Mesenchymal stem cell (in vitro differentiated cells and primary cell): Measurements from ENCODE around the gene PTPRN2.
"Not testable (repeated sequence)": the region's sequence is repeated elsewhere in the genome, so short reads cannot be mapped to it uniquely, and the experiment has no call there.

Experiments used
- DNase-seq: peaks from one replicate; pipeline ENCODE4 v3.0.0-alpha.2; 2013
- H2AFZ ChIP-seq: one replicate; pipeline ENCODE4 v1.6.1; 2013; ENCODE audit warnings: low read depth, mild to moderate bottlenecking, control low read depth, inconsistent platforms, low read length, moderate library complexity
- H2AK5ac ChIP-seq: 2 replicates; pipeline ENCODE4 v1.6.1; 2013; ENCODE audit warnings: low read length, moderate library complexity, mild to moderate bottlenecking, inconsistent platforms; ENCODE audit not compliant: severe bottlenecking
- H2BK120ac ChIP-seq: one replicate; pipeline ENCODE4 v1.6.1; 2013; ENCODE audit warnings: low read depth, mild to moderate bottlenecking, inconsistent platforms, low read length, moderate library complexity
- H2BK12ac ChIP-seq, 2 experiments: one replicate each; pipeline ENCODE4 v1.6.1; 2013; ENCODE audit warnings: inconsistent platforms in 2 of 2, low read length in 2 of 2, mild to moderate bottlenecking in 2 of 2, moderate library complexity in 2 of 2, control low read depth in 1 of 2
- H2BK15ac ChIP-seq: one replicate; pipeline ENCODE4 v1.6.1; 2013; ENCODE audit warnings: mild to moderate bottlenecking, low read depth, inconsistent platforms; ENCODE audit not compliant: poor library complexity, severe bottlenecking
- H2BK5ac ChIP-seq: 2 replicates; pipeline ENCODE4 v1.6.1; 2013; ENCODE audit warnings: low read depth, mild to moderate bottlenecking, low read length, control low read depth, inconsistent platforms; ENCODE audit not compliant: poor library complexity, severe bottlenecking
- H3K14ac ChIP-seq, 2 experiments: one replicate each; pipeline ENCODE4 v1.6.1; 2013; ENCODE audit warnings: inconsistent platforms in 2 of 2, low read length in 2 of 2, control low read depth in 1 of 2, mild to moderate bottlenecking in 1 of 2, moderate library complexity in 1 of 2
- H3K18ac ChIP-seq, 2 experiments: one replicate each; pipeline ENCODE4 v1.6.1; 2013; ENCODE audit warnings: inconsistent platforms in 2 of 2, low read length in 2 of 2, control low read depth in 1 of 2, low read depth in 1 of 2, mild to moderate bottlenecking in 1 of 2
- H3K23ac ChIP-seq, 2 experiments: one replicate each; pipeline ENCODE4 v1.6.1; 2013; ENCODE audit warnings: inconsistent platforms in 2 of 2, low read length in 2 of 2, mild to moderate bottlenecking in 2 of 2, moderate library complexity in 2 of 2, control low read depth in 1 of 2
- H3K27ac ChIP-seq: 2 replicates; pipeline ENCODE4 v1.5.1; 2013; ENCODE audit warnings: mild to moderate bottlenecking, moderate library complexity, low read length, control low read depth, inconsistent platforms; ENCODE audit not compliant: poor library complexity, severe bottlenecking
- H3K27me3 ChIP-seq, 2 experiments: 2 replicates each; pipeline versions ENCODE4 v1.6.1 to v1.7.0; 2013; ENCODE audit warnings: low read length in 2 of 2, mild to moderate bottlenecking in 2 of 2, moderate library complexity in 2 of 2, control low read depth in 1 of 2, inconsistent platforms in 1 of 2; ENCODE audit not compliant: control insufficient read depth in 1 of 2, insufficient read depth in 1 of 2
- H3K36me3 ChIP-seq, 2 experiments: 2 replicates each; pipeline versions ENCODE4 v1.6.1 to v1.7.0; 2013; ENCODE audit warnings: low read length in 2 of 2, control low read depth in 1 of 2, inconsistent platforms in 1 of 2, low read depth in 1 of 2, mild to moderate bottlenecking in 1 of 2; ENCODE audit not compliant: insufficient read depth in 2 of 2, control insufficient read depth in 1 of 2
- H3K4ac ChIP-seq, 2 experiments: one replicate each; pipeline ENCODE4 v1.6.1; 2013; ENCODE audit warnings: inconsistent platforms in 2 of 2, low read length in 2 of 2, mild to moderate bottlenecking in 2 of 2, moderate library complexity in 2 of 2, control low read depth in 1 of 2, low read depth in 1 of 2
- H3K4me1 ChIP-seq: 2 replicates; pipeline ENCODE4 v1.6.1; 2013; ENCODE audit warnings: low read depth, low read length, control low read depth; ENCODE audit not compliant: control insufficient read depth, insufficient read depth
- H3K4me2 ChIP-seq: 2 replicates; pipeline ENCODE4 v1.6.1; 2013; ENCODE audit warnings: low read length, mild to moderate bottlenecking, inconsistent platforms; ENCODE audit not compliant: poor library complexity, severe bottlenecking
- H3K4me3 ChIP-seq, 2 experiments: 2 replicates each; pipeline versions ENCODE4 v1.5.1 to v1.7.0; 2013; ENCODE audit warnings: low read length in 2 of 2, mild to moderate bottlenecking in 2 of 2, control low read depth in 1 of 2, low read depth in 1 of 2; ENCODE audit not compliant: insufficient read depth in 1 of 2
- H3K79me1 ChIP-seq: replicated peaks from 2 replicates; pipeline ENCODE4 v1.6.1; 2013; ENCODE audit warnings: mild to moderate bottlenecking, control low read depth, low read length, inconsistent platforms; ENCODE audit not compliant: poor library complexity, severe bottlenecking
- H3K9ac ChIP-seq: 2 replicates; pipeline ENCODE4 v1.7.0; 2013; ENCODE audit warnings: mild to moderate bottlenecking, low read length, moderate library complexity
- H3K9me3 ChIP-seq: 2 replicates; pipeline ENCODE4 v1.7.0; 2013; ENCODE audit warnings: mild to moderate bottlenecking, low read length; ENCODE audit not compliant: control insufficient read depth
- H4K8ac ChIP-seq: one replicate; pipeline ENCODE4 v1.6.1; 2013; ENCODE audit warnings: inconsistent platforms, mild to moderate bottlenecking, low read length, moderate library complexity
- H4K91ac ChIP-seq: one replicate; pipeline ENCODE4 v1.6.1; 2013; ENCODE audit warnings: mild to moderate bottlenecking, low read length, inconsistent platforms
- WGBS: methylation state at CpG from one replicate; pipeline ENCODE4 v1.1.7; 2013; ENCODE audit warnings: mixed read lengths; 5-methylcytosine and 5-hydroxymethylcytosine counted together

PTPRN2 gene

GRCh38 chr7:157895520-157896375, 691.9 kb downstream of the PTPRN2 start:
- WGBS: 74% methylated on average over 19 of the region's 19 CpGs
- DNase-seq: no peak
- Histone ChIP-seq H3K4me3 (no peak overlapping the region), H2BK15ac (no peak overlapping the region), H2BK120ac (no peak overlapping the region), H2AK5ac (no peak overlapping the region), H3K14ac (no peak overlapping the region), H3K79me1 (no peaks in the 10 kb centered on the region), H2BK5ac (no peak overlapping the region), H3K18ac (no peak overlapping the region), H3K9me3 (no peaks in the 10 kb centered on the region), H3K36me3 (no peaks in the 10 kb centered on the region), H2BK12ac (no peak overlapping the region), H3K4ac (no peak overlapping the region), H3K27ac (no peak overlapping the region), H4K91ac (no peak overlapping the region), H4K8ac (no peak overlapping the region), H3K23ac (no peak overlapping the region), H3K27me3 (no peaks in the 10 kb centered on the region), H3K4me1 (no peaks in the 10 kb centered on the region), H3K4me2 (no peak overlapping the region), H2AFZ (no peak overlapping the region), H3K9ac (no peak overlapping the region)

- H3K4me1 ChIP-seq, H3K9me3 ChIP-seq, H3K23ac ChIP-seq, H3K79me1 ChIP-seq, H3K4me3 ChIP-seq, H2AFZ ChIP-seq, H3K27me3 ChIP-seq, H3K4me2 ChIP-seq, H4K91ac ChIP-seq, H3K4ac ChIP-seq, H4K8ac ChIP-seq, H3K36me3 ChIP-seq, H2BK120ac ChIP-seq, H3K18ac ChIP-seq, H3K9ac ChIP-seq, H3K27ac ChIP-seq, H2BK12ac ChIP-seq, H3K14ac ChIP-seq, H2BK5ac ChIP-seq, DNase-seq, H2BK15ac ChIP-seq, H2AK5ac ChIP-seq: not testable (repeated sequence)
- 15% methylated on average over 10 of the region's 12 CpGs for WGBS
Measured at GRCh38 chr7:157895098-157895497, 692.5 kb downstream of the PTPRN2 start.

DNA sequence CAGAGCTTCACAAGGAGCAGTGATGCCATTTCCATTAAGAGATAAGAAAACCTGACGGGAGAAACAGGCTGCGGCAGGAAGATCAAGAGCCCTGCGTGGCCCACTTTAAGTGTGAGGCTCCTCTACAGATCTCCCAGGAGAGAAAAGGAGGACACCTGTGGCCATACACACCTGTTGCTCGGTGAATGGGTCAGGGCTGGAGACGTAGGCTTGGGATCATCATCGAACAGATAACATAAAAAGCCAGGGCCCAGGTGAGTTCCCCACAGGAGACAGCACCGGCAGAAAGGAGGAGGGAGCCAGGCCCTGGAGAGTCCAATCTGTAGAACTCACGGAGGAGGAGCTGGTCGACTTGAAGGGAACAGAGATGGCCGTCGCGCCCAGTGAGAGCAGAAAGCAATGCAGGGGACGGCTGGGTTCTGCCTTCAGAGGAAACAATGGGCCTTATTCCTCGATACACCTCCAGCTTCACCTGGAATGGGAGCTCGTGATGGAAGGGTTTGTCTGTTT, 694.0 kb downstream of the PTPRN2 start:
- whole genome bisulfite sequencing: 79% methylated on average over 15 of the region's 15 CpGs
- Histone ChIP-seq H2BK5ac (no peak overlapping the region), H2BK120ac (no peak overlapping the region), H4K91ac (no peak overlapping the region), H2BK15ac (no peak overlapping the region), H3K4me1 (no peaks in the 10 kb centered on the region), H2AFZ (no peak overlapping the region), H3K9me3 (no peaks in the 10 kb centered on the region), H4K8ac (no peak overlapping the region), H3K23ac (no peak overlapping the region), H3K9ac (no peak overlapping the region), H3K4me3 (no peak overlapping the region), H3K79me1 (no peaks in the 10 kb centered on the region), H3K27me3 (no peaks in the 10 kb centered on the region), H3K18ac (no peak overlapping the region), H3K36me3 (no peaks in the 10 kb centered on the region), H3K27ac (no peak overlapping the region), H3K4me2 (no peak overlapping the region), H3K14ac (no peak overlapping the region), H2BK12ac (no peak overlapping the region), H2AK5ac (no peak overlapping the region), H3K4ac (no peak overlapping the region)
- no peak for DNase-seq

GRCh38 chr7:157892751-157893523, 694.7 kb downstream of the PTPRN2 start:
- H3K27ac ChIP-seq: no peak overlapping the region
- no peak overlapping the region for H3K14ac ChIP-seq
- no peak overlapping the region for H2BK15ac ChIP-seq
- no peak overlapping the region for H2AFZ ChIP-seq
- H2AK5ac ChIP-seq: no peak overlapping the region
- H3K9me3 ChIP-seq: no peaks in the 10 kb centered on the region
- no peak overlapping the region for H3K18ac ChIP-seq
- H2BK120ac ChIP-seq: no peak overlapping the region
- H2BK5ac ChIP-seq: no peak overlapping the region
- no peak overlapping the region for H3K9ac ChIP-seq
- no peaks in the 10 kb centered on the region for H3K27me3 ChIP-seq
- no peak for DNase-seq
- no peak overlapping the region for H3K4ac ChIP-seq
- H3K4me1 ChIP-seq: no peaks in the 10 kb centered on the region
- H3K4me2 ChIP-seq: no peak overlapping the region
- no peak overlapping the region for H3K4me3 ChIP-seq
- H3K23ac ChIP-seq: no peak overlapping the region
- H3K36me3 ChIP-seq: no peaks in the 10 kb centered on the region
- H4K8ac ChIP-seq: no peak overlapping the region
- no peak overlapping the region for H4K91ac ChIP-seq
- H2BK12ac ChIP-seq: no peak overlapping the region
- 74% methylated on average over 13 of the region's 13 CpGs for WGBS
- H3K79me1 ChIP-seq: no peaks in the 10 kb centered on the region
